ENCODE measurements around the gene PCBP3.
A peak's percentile ranks its signal among the peaks of the same experiment; 100 is the strongest.
"Not testable (repeated sequence)": the region's sequence is repeated elsewhere in the genome, so short reads cannot be mapped to it uniquely, and the experiment has no call there.

The PCBP3 gene

GRCh38 chr21:45599146-45599581, 44.4 kb upstream of the PCBP3 start:
- in situ Hi-C loops (cut with HindIII; ENCODE audit: low sequenced_read_pairs): no loop called here
- DNase-seq (ENCODE audit: low read depth): no peak
- no peak for TF ChIP-seq CTCF (IDR thresholded peaks at IDR 0.05; ENCODE audit: low read depth, low read length, missing control alignments)
- no peak overlapping the region for H3K4me3 ChIP-seq (ENCODE audit: low read depth, low read length)

- no peak for TF ChIP-seq CTCF (IDR thresholded peaks at IDR 0.05; ENCODE audit: low read depth, low read length, missing control alignments)
- in situ Hi-C loops (cut with HindIII; ENCODE audit: low sequenced_read_pairs): no loop called here
- DNase-seq (ENCODE audit: low read depth): no peak
- no peak overlapping the region for H3K4me3 ChIP-seq (ENCODE audit: low read depth, low read length)
Observed at GRCh38 chr21:45600248-45600647, 43.3 kb upstream of the PCBP3 start.

GRCh38 chr21:45601551-45601950, 42.0 kb upstream of the PCBP3 start:
- TF ChIP-seq CTCF (IDR thresholded peaks at IDR 0.05; ENCODE audit: low read depth, low read length, missing control alignments): no peak
- DNase-seq (ENCODE audit: low read depth): no peak
- in situ Hi-C loops (cut with HindIII; ENCODE audit: low sequenced_read_pairs): no loop called here
- no peak overlapping the region for H3K4me3 ChIP-seq (ENCODE audit: low read depth, low read length)

GRCh38 chr21:45602106-45602505, 41.4 kb upstream of the PCBP3 start:
- in situ Hi-C loops (cut with HindIII; ENCODE audit: low sequenced_read_pairs): no loop called here
- DNase-seq (ENCODE audit: low read depth): no peak
- no peak for TF ChIP-seq CTCF (IDR thresholded peaks at IDR 0.05; ENCODE audit: low read depth, low read length, missing control alignments)

GRCh38 chr21:45603481-45603880, 40.0 kb upstream of the PCBP3 start:
- no peak for DNase-seq (ENCODE audit: low read depth)
- H3K4me3 ChIP-seq (ENCODE audit: low read depth, low read length): no peak overlapping the region
- no peak for TF ChIP-seq CTCF (IDR thresholded peaks at IDR 0.05; ENCODE audit: low read depth, low read length, missing control alignments)
- in situ Hi-C loops (cut with HindIII; ENCODE audit: low sequenced_read_pairs): no loop called here

More at GRCh38 chr21:45602106-45602505, 41.4 kb upstream of the PCBP3 start:
- no peak overlapping the region for H3K4me3 ChIP-seq (ENCODE audit: low read depth, low read length)

GRCh38 chr21:45604681-45605080, 38.8 kb upstream of the PCBP3 start:
- DNase-seq (ENCODE audit: low read depth); in situ Hi-C loops (cut with HindIII; ENCODE audit: low sequenced_read_pairs); H3K4me3 ChIP-seq (ENCODE audit: low read depth, low read length): not testable (repeated sequence)

GRCh38 chr21:45607021-45607908, 36.3 kb upstream of the PCBP3 start:
- DNase-seq (ENCODE audit: low read depth): peak; percentile 20
- no peak overlapping the region for H3K4me3 ChIP-seq (ENCODE audit: low read depth, low read length)
- in situ Hi-C loops (cut with HindIII; ENCODE audit: low sequenced_read_pairs): no loop called here
- TF ChIP-seq CTCF (IDR thresholded peaks at IDR 0.05; ENCODE audit: low read depth, low read length, missing control alignments): no peak

Data from astrocyte of the cerebellum (primary cell).